HCT116 (cell line): ENCODE results near the gene PRKCH. TPM values are rescaled to one million over a fixed set of nuclear protein-coding genes. Genes with fewer than 3 reads are reported as not detected.

Experiments used
- ATAC-seq: fragments of 200-7000 bp; cut with Tn5 transposase; 2 replicates; pipeline ENCODE4 v1.9.1; 2020; ENCODE audit warnings: mild to moderate bottlenecking, moderate library complexity
- BruUV-seq: library from RNA; stranded (reverse); fragments of 400-500 nt; replicated peaks from 2 replicates; lab custom pipeline; 2021; lab: Mats Ljungman, UMichigan
- CTCF ChIA-PET: fragments of 300-600 bp; sonication (Branson Sonifier 250); formaldehyde crosslinking; loops from one replicate; lab custom pipeline; 2021; ENCODE audit warnings: antibody characterized with exemption; lab: Charles Lee
- POLR2A ChIA-PET: fragments of 300-600, 350-600 bp; sonication (Branson Sonifier 250); formaldehyde crosslinking; loops from one replicate; lab custom pipeline; 2021; ENCODE audit warnings: antibody characterized with exemption; lab: Charles Lee
- RAD21 ChIA-PET, 2 experiments: fragments of 300-600 bp; sonication (Branson Sonifier 250); formaldehyde crosslinking; loops; one replicate each; lab custom pipeline; 2023; ENCODE audit warnings: low total read pairs in 2 of 2; ENCODE audit not compliant: uncharacterized antibody in 2 of 2, unreplicated experiment in 2 of 2, low non-redundant PET in 1 of 2; lab: Charles Lee
- DNase-seq: peaks from one replicate; pipeline ENCODE4 v3.0.0-alpha.2; 2010; ENCODE audit warnings: low read depth, low spot score
- H2AFZ ChIP-seq: fragments of 200-600 bp; shearing (Covaris generic), sonication (generic); 2 replicates; pipeline ENCODE4 v1.6.1; 2017; ENCODE audit warnings: low read depth, mixed run types, mixed read lengths, antibody characterized with exemption, low read length; ENCODE audit not compliant: poor library complexity, severe bottlenecking
- H3K27ac ChIP-seq: 2 replicates; pipeline ENCODE4 v1.5.1; 2012; ENCODE audit warnings: low read depth, low read length
- H3K27me3 ChIP-seq: fragments of 200-600 bp; sonication (generic); 2 replicates; pipeline ENCODE4 v1.6.1; 2016; ENCODE audit warnings: mixed run types, low read length, mixed read lengths; ENCODE audit not compliant: insufficient read depth
- H3K36me3 ChIP-seq, 2 experiments: fragments of 200-500 bp in 1 of 2; fragments of 200-600 bp in 1 of 2; sonication (Bioruptor generic) in 1 of 2; sonication (generic) in 1 of 2; 2 replicates each; pipeline versions ENCODE4 v1.5.1 to v1.6.1; 2014 to 2016; ENCODE audit warnings: low read length in 2 of 2, inconsistent platforms in 1 of 2, mixed read lengths in 1 of 2, mixed run types in 1 of 2; ENCODE audit not compliant: insufficient read depth in 2 of 2, control insufficient read depth in 1 of 2
- H3K4me1 ChIP-seq, 2 experiments: fragments of 200-600 bp in 1 of 2; sonication (generic) in 1 of 2; 2 replicates each; pipeline versions ENCODE4 v1.5.1 to v1.6.1; 2012 to 2017; ENCODE audit warnings: low read length in 2 of 2, inconsistent platforms in 1 of 2, mild to moderate bottlenecking in 1 of 2, mixed read lengths in 1 of 2, mixed run types in 1 of 2, moderate library complexity in 1 of 2; ENCODE audit not compliant: insufficient read depth in 2 of 2, control insufficient read depth in 1 of 2
- H3K4me2 ChIP-seq: fragments of 200-600 bp; sonication (generic); 2 replicates; pipeline ENCODE4 v1.6.1; 2017; ENCODE audit warnings: mixed run types, low read length, mixed read lengths
- H3K4me3 ChIP-seq, 2 experiments: fragments of 200-600 bp in 1 of 2; sonication (generic) in 1 of 2; replicated peaks in 1 of 2; 2 replicates each; pipeline ENCODE4 v1.5.1; 2011 to 2016; ENCODE audit warnings: low read length in 2 of 2, control low read depth in 1 of 2, low read depth in 1 of 2, mild to moderate bottlenecking in 1 of 2, mixed read lengths in 1 of 2, mixed run types in 1 of 2
- H3K79me2 ChIP-seq: fragments of 200-600 bp; sonication (generic); 2 replicates; pipeline ENCODE4 v1.6.1; 2017; ENCODE audit warnings: mild to moderate bottlenecking, mixed run types, low read length, moderate library complexity, mixed read lengths; ENCODE audit not compliant: insufficient read depth
- H3K9ac ChIP-seq: fragments of 200-600 bp; sonication (generic); 2 replicates; pipeline ENCODE4 v1.6.1; 2016; ENCODE audit warnings: low read length, mixed read lengths
- H3K9me2 ChIP-seq: fragments of 200-600 bp; sonication (generic), shearing (Covaris generic); 2 replicates; pipeline ENCODE4 v1.6.1; 2017; ENCODE audit warnings: mixed run types, mild to moderate bottlenecking, moderate library complexity; ENCODE audit not compliant: insufficient read depth
- H3K9me3 ChIP-seq, 2 experiments: fragments of 200-500 bp in 1 of 2; fragments of 200-600 bp in 1 of 2; sonication (Bioruptor generic) in 1 of 2; sonication (generic) in 1 of 2; 2 replicates each; pipeline ENCODE4 v1.6.1; 2014 to 2017; ENCODE audit warnings: low read length in 2 of 2, mixed read lengths in 2 of 2, inconsistent platforms in 1 of 2, low read depth in 1 of 2, mild to moderate bottlenecking in 1 of 2, mixed run types in 1 of 2, moderate library complexity in 1 of 2; ENCODE audit not compliant: control insufficient read depth in 1 of 2, insufficient read depth in 1 of 2
- H4K20me1 ChIP-seq: fragments of 200-600 bp; sonication (generic), shearing (Covaris generic); 2 replicates; pipeline ENCODE4 v1.6.1; 2017; ENCODE audit warnings: mixed run types, mild to moderate bottlenecking, moderate library complexity; ENCODE audit not compliant: insufficient read depth
- CBX3 ChIP-seq: IDR thresholded peaks from 2 replicates; pipeline ENCODE4 v1.6.1; 2012; ENCODE audit warnings: low read depth
- CEBPB ChIP-seq: IDR thresholded peaks from 2 replicates; pipeline ENCODE4 v1.6.1; 2012; ENCODE audit warnings: low read depth
- EGR1 ChIP-seq: IDR thresholded peaks from 2 replicates; pipeline ENCODE4 v1.6.1; 2012; ENCODE audit warnings: low read depth
- ELF1 ChIP-seq: IDR thresholded peaks from 2 replicates; pipeline ENCODE4 v1.6.1; 2012; ENCODE audit warnings: low read depth, borderline replicate concordance
- EZH2 ChIP-seq: fragments of 200-600 bp; sonication (generic); IDR thresholded peaks from 2 replicates; pipeline ENCODE4 v1.6.1; 2017; ENCODE audit warnings: antibody characterized with exemption, mixed run types
- FOSL1 ChIP-seq: IDR thresholded peaks from 2 replicates; pipeline ENCODE4 v1.6.1; 2012; ENCODE audit warnings: low read depth
- JUND ChIP-seq: IDR thresholded peaks from 2 replicates; pipeline ENCODE4 v1.6.1; 2012
- POLR2A ChIP-seq: IDR thresholded peaks from 2 replicates; pipeline ENCODE4 v1.7.0; 2011; ENCODE audit warnings: borderline replicate concordance; ENCODE audit not compliant: insufficient read depth, insufficient read length; ENCODE audit errors: extremely low read depth
- POLR2AphosphoS5 ChIP-seq: IDR thresholded peaks from 2 replicates; pipeline ENCODE4 v1.6.1; 2011; ENCODE audit warnings: mild to moderate bottlenecking, low read depth, low read length, moderate library complexity
- SIN3A ChIP-seq: IDR thresholded peaks from 2 replicates; pipeline ENCODE4 v1.6.1; 2012; ENCODE audit warnings: low read depth
- SRF ChIP-seq: IDR thresholded peaks from 2 replicates; pipeline ENCODE4 v1.6.1; 2012; ENCODE audit warnings: low read depth
- TCF7L2 ChIP-seq: IDR thresholded peaks from 2 replicates; pipeline ENCODE4 v1.7.0; 2011; ENCODE audit warnings: borderline replicate concordance, inconsistent platforms; ENCODE audit not compliant: insufficient read depth, insufficient read length; ENCODE audit errors: extremely low read depth
- YY1 ChIP-seq: IDR thresholded peaks from 2 replicates; pipeline ENCODE4 v1.6.1; 2011; ENCODE audit warnings: low read length, low read depth, moderate library complexity, mild to moderate bottlenecking; ENCODE audit not compliant: insufficient replicate concordance; ENCODE audit errors: extremely low read depth
- ZFX ChIP-seq: fragments of 450-650 bp; IDR thresholded peaks from 2 replicates; pipeline ENCODE4 v1.6.1; 2017
- ZNF274 ChIP-seq: fragments of 200-500 bp; sonication (Bioruptor generic); IDR thresholded peaks from 2 replicates; pipeline ENCODE4 v1.6.1; 2014; ENCODE audit warnings: mild to moderate bottlenecking, low read depth, low read length, inconsistent platforms
- intact Hi-C: fragments of 100-400 bp; cut with micrococcal nuclease; formaldehyde crosslinking; loops from 2 replicates; pipeline ENCODE4 v1.10.0; 2022
- total RNA-seq: library from RNA; stranded (reverse); gene quantifications from one replicate; pipeline ENCODE4 v1.2.1, GENCODE V29; 2021; ENCODE audit not compliant: unreplicated experiment
- TF ChIP-seq, protein P1 (sequence below): IDR thresholded peaks from 2 replicates; pipeline ENCODE4 v1.6.1; 2012
- TF ChIP-seq, protein P2 (sequence below): IDR thresholded peaks from 2 replicates; pipeline ENCODE4 v1.6.1; 2012; ENCODE audit warnings: low read depth
- TF ChIP-seq, protein P3 (sequence below): IDR thresholded peaks from 2 replicates; pipeline ENCODE4 v1.6.1; 2011; ENCODE audit warnings: mild to moderate bottlenecking, low read length, moderate library complexity; ENCODE audit not compliant: insufficient replicate concordance; ENCODE audit errors: extremely low read depth
- TF ChIP-seq, protein P4 (sequence below), 3 experiments: fragments of 200-600 bp in 1 of 3; sonication (generic) in 1 of 3; IDR thresholded peaks in 2 of 3; conservative IDR thresholded peaks in 1 of 3; 2 replicates each; pipeline ENCODE4 v1.5.1; 2012 to 2017; ENCODE audit warnings: low read depth in 2 of 3, low read length in 2 of 3, antibody characterized with exemption in 1 of 3, borderline replicate concordance in 1 of 3, control low read depth in 1 of 3, mild to moderate bottlenecking in 1 of 3, mixed read lengths in 1 of 3, mixed run types in 1 of 3, moderate library complexity in 1 of 3; ENCODE audit not compliant: insufficient read depth in 1 of 3
- TF ChIP-seq, protein P5 (sequence below): IDR thresholded peaks from 2 replicates; pipeline ENCODE4 v1.6.1; 2012

PRKCH gene
- total RNA-seq, 1 experiment from 2014 or later = 16.6 TPM

DNA sequence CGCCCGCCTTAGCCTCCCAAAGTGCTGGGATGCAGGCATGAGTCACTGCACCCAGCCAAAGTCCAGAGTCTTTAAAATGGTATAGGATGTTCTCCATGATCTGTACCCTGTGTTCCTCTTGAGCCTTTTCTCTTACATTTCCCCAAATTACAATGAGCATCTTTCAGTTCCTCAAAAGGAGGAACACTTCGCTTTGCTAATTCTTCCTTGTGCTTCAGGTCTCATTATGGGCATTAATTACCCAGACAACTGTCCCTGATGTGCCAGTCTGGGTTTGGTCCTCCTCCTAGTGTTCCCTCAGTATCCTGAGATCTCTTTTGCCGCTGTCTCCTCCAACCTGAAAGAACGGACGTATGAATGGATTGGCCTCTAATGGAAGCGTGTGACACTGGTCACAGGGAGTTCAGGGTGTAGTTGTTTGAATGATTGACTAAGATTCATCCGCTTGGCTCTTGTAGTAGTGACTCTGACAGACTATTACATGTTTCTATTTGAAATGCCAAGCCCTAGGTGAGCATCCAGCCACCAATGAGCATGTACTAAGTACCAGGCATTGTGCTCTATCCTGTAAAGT is 8.2 kb downstream of the PRKCH start:
- Histone ChIP-seq H3K27ac (no peak overlapping the region), H3K27me3 (no peaks in the 10 kb centered on the region), H3K4me2 (no peak overlapping the region), H3K79me2 (peaks cover 9% of the 10 kb centered on the region), H3K9me3 (no peaks in the 10 kb centered on the region; a peak in 1 of 4 replicates), H3K4me1 (peaks cover 6 to 14% of the 10 kb centered on the region in 2 experiments; a peak in 3 of 4 replicates), H3K4me3 (no peak overlapping the region), H4K20me1 (no peaks in the 10 kb centered on the region), H3K9me2 (no peaks in the 10 kb centered on the region), H3K9ac (no peak overlapping the region), H3K36me3 (no peaks in the 10 kb centered on the region), H2AFZ (no peak overlapping the region)
- CTCF ChIA-PET = interaction anchor here (0.6 kb wide), 1 partner anchor 1003 kb away, joined by 3 read pairs; no protein-coding TSS in a partner anchor
- intact Hi-C loops = no loop called here
- POLR2A ChIA-PET = no interaction called here
- DNase-seq (no peak), ATAC-seq (no peak)
- TF ChIP-seq EGR1 = no peak
- TF ChIP-seq CEBPB = no peak
- TF ChIP-seq SIN3A = no peak
- TF ChIP-seq JUND = no peak
- TF ChIP-seq CBX3 = no peak
- TF ChIP-seq ZNF274 = no peak
- TF ChIP-seq, protein P1, sequence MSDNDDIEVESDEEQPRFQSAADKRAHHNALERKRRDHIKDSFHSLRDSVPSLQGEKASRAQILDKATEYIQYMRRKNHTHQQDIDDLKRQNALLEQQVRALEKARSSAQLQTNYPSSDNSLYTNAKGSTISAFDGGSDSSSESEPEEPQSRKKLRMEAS = no peak
- TF ChIP-seq ELF1 = no peak
- TF ChIP-seq, protein P2, sequence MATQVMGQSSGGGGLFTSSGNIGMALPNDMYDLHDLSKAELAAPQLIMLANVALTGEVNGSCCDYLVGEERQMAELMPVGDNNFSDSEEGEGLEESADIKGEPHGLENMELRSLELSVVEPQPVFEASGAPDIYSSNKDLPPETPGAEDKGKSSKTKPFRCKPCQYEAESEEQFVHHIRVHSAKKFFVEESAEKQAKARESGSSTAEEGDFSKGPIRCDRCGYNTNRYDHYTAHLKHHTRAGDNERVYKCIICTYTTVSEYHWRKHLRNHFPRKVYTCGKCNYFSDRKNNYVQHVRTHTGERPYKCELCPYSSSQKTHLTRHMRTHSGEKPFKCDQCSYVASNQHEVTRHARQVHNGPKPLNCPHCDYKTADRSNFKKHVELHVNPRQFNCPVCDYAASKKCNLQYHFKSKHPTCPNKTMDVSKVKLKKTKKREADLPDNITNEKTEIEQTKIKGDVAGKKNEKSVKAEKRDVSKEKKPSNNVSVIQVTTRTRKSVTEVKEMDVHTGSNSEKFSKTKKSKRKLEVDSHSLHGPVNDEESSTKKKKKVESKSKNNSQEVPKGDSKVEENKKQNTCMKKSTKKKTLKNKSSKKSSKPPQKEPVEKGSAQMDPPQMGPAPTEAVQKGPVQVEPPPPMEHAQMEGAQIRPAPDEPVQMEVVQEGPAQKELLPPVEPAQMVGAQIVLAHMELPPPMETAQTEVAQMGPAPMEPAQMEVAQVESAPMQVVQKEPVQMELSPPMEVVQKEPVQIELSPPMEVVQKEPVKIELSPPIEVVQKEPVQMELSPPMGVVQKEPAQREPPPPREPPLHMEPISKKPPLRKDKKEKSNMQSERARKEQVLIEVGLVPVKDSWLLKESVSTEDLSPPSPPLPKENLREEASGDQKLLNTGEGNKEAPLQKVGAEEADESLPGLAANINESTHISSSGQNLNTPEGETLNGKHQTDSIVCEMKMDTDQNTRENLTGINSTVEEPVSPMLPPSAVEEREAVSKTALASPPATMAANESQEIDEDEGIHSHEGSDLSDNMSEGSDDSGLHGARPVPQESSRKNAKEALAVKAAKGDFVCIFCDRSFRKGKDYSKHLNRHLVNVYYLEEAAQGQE = no peak
- TF ChIP-seq POLR2AphosphoS5 = no peak
- no peak for TF ChIP-seq TCF7L2
- no peak for TF ChIP-seq ZFX
- no peak for TF ChIP-seq POLR2A
- no peak for TF ChIP-seq FOSL1
- TF ChIP-seq, protein P3, sequence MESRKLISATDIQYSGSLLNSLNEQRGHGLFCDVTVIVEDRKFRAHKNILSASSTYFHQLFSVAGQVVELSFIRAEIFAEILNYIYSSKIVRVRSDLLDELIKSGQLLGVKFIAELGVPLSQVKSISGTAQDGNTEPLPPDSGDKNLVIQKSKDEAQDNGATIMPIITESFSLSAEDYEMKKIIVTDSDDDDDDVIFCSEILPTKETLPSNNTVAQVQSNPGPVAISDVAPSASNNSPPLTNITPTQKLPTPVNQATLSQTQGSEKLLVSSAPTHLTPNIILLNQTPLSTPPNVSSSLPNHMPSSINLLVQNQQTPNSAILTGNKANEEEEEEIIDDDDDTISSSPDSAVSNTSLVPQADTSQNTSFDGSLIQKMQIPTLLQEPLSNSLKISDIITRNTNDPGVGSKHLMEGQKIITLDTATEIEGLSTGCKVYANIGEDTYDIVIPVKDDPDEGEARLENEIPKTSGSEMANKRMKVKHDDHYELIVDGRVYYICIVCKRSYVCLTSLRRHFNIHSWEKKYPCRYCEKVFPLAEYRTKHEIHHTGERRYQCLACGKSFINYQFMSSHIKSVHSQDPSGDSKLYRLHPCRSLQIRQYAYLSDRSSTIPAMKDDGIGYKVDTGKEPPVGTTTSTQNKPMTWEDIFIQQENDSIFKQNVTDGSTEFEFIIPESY = no peak
- TF ChIP-seq SRF = no peak
- no peak for TF ChIP-seq EZH2
- TF ChIP-seq, protein P4, sequence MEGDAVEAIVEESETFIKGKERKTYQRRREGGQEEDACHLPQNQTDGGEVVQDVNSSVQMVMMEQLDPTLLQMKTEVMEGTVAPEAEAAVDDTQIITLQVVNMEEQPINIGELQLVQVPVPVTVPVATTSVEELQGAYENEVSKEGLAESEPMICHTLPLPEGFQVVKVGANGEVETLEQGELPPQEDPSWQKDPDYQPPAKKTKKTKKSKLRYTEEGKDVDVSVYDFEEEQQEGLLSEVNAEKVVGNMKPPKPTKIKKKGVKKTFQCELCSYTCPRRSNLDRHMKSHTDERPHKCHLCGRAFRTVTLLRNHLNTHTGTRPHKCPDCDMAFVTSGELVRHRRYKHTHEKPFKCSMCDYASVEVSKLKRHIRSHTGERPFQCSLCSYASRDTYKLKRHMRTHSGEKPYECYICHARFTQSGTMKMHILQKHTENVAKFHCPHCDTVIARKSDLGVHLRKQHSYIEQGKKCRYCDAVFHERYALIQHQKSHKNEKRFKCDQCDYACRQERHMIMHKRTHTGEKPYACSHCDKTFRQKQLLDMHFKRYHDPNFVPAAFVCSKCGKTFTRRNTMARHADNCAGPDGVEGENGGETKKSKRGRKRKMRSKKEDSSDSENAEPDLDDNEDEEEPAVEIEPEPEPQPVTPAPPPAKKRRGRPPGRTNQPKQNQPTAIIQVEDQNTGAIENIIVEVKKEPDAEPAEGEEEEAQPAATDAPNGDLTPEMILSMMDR (IDR thresholded peaks at IDR 0.05 in 2 of 3, conservative IDR thresholded peaks at IDR 0.05 in 1 of 3; ENCODE audit: borderline replicate concordance in 1 of 3, insufficient read depth in 1 of 3, low read depth in 2 of 3, low read length in 2 of 3) = no peak
- TF ChIP-seq, protein P5, sequence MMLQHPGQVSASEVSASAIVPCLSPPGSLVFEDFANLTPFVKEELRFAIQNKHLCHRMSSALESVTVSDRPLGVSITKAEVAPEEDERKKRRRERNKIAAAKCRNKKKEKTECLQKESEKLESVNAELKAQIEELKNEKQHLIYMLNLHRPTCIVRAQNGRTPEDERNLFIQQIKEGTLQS = no peak
- no peak for TF ChIP-seq YY1
- no TSS peak for BruUV-seq
- RAD21 ChIA-PET = no interaction called here
